HPDE6-E6E7 (cell line): ENCODE measurements around the gene TMPRSS2.
A peak's percentile ranks its signal among the peaks of the same experiment; 100 is the strongest.

Source experiments
- DNase-seq: peaks from one replicate; pipeline ENCODE4 v3.0.0; 2011; ENCODE audit warnings: missing footprints; ENCODE audit errors: extremely low spot score

TMPRSS2 gene

DNA sequence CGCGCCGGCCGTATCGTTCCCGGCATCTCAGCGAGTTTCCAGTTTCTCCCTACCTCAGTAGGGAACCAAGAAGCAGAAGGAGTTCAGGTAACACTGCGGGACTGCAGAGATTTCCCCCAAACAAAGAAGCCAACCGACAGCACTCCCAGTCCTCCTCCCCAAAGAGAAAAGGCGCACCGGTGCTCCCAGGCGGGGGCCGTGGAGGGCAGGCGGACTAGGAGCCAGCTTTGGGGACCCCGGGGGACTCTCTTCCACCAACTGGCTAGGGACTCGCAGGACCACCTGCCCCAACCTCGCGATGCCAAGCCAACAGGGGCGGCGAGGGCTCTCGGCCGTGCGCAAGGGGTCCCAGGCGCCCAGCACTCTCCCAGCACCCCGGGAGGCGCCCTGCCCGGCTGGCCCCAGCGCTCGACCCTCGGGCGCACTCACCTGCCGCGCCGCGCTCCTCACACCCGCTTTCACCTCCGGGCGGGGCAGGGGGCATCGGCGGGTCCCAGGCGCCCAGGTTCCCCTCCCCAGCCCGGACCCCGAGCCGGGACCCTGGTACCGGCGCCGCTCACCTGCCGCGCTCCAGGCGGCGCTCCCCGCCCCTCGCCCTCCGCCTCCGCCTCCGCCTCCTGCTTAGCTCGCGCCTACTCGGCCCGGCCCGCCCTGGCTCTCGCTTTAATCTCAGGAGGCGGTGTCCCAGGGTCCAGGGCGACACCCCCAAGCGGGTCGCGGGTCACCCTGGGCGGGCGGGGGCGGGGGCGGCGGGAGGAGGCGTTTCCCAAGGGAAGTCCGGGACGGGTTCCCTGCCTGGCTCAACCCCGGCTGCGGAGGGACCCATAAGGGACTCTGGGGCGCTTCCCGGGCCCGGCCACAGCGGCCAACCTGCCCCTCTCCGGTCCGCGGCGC lies at the start of gene TMPRSS2:
Gene TMPRSS2 (minus strand): TSS at position 638 of the 894 bp plus-strand sequence. CDS start 10,025 bp downstream, outside the sequence.
- DNase-seq: no peak

DNA sequence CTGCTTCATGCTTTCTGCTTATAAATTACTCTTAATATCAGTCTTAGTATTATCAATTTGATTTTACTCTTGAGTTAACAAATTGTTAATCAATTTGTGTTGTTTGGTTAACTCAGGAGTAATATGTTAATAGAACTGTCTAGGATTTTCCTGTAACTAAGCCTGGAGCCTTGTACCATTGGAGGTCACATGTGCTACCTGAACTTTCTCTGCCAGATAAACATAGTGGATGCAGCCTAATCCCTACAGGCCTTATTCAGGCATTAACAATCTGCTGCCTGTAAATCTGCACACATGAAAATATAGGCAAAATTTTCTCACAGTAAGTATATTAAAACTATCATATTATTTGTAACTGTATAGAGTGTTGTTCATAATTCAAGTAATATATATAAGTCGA lies 47.1 kb upstream of the TMPRSS2 start:
- DNase-seq: no peak

GRCh38 chr21:41552254-41552653 lies 44.3 kb upstream of the TMPRSS2 start:
- no peak for DNase-seq

DNA sequence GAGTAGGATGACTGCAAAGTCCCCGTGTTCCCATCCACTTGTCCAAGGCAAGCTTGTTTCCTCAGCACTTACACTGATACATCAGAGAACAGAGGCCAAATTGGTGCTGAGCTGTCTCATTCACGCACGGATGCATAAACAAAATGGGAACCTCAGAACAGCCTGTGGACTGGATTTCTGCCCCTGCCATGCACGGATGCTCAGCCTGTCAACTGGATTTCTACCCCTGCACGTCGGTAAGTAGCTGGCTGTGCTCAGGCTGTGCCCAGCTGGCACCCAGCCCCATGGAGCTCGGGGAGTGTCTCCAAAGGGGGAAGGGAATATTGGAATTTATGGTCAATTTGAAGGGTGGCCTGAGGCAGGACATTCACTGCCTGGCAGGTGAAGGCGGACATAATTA lies 40.8 kb upstream of the TMPRSS2 start:
- DNase-seq: no peak

DNA sequence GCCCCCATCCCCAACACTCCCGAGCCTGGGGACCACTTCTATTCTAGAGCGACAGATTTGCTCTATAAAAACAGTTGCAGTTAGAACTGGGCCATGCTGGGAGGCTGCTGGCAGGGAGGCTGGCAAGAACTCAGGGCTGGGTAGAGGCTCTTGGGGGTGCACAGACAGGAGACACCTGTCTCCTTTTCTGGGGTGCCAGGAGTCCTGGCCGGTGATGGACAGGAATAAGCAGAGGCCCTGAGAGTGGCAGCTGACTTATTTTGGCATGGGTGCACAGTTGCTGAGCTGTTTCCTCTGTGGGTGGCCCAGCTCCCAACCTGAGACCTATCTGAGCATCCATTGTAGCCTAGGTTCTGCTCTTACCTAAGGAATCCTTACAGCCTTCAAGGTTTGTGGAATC lies 39.2 kb upstream of the TMPRSS2 start:
- DNase-seq: no peak

DNA sequence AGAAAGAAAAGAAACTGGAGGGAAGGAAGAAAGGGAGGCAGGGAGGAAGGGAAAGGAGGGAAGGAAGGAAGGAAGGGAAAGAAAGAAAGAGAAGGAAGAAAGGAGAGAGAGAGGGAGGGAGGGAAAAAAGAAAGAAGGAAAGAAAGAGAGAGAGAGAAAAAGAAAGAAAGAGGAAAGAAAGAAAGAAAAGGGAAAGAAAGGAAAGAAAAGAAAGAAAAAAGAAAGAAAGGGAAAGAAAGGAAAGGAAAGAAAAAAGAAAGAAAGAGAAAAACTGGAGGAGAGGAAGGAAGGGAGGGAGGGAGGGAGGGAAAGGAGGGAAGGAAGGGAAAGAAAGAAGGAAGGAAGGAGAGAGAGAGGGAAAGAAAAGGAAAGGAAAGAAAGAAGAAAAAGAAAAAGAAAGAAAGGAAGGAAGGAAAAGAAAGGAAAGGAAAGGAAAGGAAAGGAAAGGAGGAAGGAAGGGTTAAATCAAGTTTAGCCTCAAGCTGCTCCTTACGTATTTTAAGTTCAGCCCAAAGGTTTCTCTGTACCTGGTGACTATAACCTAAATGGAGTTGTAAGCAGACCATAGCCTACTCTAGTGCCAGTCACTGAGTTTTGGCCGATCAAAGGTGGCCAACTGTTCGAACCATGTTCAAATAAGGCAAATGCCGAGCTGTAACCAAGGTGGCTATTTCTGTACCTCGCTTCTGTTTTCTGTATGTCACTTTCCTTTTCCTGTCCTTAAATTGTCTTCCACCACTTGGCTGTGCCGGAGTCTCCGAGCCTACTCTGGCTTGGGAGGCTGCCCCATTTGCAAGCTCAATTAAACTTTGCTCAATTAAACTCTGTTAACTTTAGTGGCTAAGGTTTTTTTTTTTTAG lies 37.8 kb upstream of the TMPRSS2 start:
- no peak for DNase-seq

DNA sequence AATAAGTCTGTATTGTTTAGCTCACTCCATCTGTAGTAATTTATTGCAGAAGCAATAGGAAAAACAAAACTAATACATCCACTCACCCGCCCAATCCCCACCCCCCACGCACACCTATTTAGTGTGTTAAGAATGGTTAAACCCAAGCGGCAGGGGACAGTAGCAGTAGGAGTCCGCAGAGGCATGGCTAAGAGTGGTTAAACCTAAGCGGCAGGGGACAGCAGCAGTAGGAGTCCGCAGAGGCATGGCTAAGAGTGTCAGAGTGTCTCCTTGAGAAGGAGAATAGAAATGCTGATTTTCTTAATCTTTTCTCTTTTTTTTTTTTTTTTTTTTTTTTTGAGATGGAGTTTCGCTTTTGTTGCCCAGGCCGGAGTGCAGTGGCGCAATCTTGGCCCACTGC lies 34.8 kb upstream of the TMPRSS2 start:
- DNase-seq: no peak

DNA sequence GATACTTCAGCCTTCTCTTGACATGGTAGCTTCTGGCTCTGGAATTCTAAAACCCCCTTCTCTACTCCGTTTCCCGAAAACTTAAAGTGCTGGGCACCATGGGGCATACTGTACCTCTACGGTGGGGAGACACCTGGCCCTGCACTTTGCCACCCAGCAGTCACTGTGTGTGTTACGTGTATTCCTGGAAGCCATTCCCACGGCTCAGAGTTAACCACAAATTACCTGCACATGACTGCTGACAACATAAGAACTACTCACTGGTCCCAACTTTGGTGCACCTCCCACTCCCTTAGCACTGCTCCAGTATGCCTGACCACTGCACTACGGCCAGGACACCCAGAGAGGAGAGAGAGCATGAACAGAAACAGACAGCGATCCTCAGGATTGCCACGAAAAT lies 29.4 kb upstream of the TMPRSS2 start:
- no peak for DNase-seq

DNA sequence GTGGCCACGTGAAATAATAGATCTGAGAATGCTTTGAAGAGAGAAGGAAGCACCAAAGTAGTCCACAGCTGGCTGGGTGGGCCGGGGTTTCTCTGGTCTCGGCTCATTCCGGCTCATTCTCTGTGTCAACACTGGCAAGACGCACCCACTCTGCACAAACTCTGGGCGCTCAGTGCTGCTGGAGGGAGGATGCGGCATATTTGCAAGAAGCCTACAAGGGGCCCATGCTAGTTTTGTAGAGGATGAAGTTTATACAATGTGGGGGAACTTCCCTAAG lies 28.8 kb upstream of the TMPRSS2 start:
- no peak for DNase-seq

- DNase-seq: peak; percentile 85
Observed at GRCh38 chr21:41536076-41536826, 28.3 kb upstream of the TMPRSS2 start.

DNA sequence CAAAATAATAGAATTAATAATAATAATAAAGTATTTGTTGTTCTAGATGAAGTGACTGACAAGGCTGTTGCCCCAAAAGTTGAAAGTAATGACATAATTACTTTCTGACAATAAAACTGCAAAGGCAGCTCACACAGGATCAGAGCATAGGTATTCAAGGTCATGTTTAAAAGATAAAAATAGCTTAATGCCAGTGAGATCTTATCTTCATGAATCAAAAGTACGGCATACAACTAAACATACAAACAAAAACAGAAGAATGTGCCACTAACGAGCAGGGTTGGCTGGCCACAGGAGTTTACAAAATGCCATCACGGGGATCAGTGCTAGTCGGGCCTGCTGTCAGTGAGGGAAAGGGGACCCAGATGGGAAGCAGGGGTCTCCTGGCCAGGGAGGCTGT lies 22.4 kb upstream of the TMPRSS2 start:
- DNase-seq: no peak

DNA sequence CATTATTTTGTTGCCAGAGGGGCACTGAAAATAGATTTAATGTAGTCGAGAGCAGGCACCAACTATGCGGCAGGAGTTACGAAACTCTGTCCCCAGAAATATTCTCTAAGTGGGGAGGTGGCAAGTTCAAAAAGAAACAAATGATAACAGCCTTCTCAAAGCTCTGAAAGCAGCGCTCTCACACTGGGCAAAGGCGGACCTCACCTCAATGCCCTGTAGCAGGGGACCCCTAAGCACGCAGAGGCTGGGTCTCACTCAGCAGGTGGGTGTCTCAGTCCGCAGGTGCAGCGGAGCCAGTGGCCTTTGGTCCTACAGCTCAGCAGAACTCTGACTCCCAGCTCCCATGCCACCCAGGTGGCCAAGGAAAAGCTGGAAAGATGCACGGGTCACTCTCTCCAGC lies 21.8 kb upstream of the TMPRSS2 start:
- no peak for DNase-seq

DNA sequence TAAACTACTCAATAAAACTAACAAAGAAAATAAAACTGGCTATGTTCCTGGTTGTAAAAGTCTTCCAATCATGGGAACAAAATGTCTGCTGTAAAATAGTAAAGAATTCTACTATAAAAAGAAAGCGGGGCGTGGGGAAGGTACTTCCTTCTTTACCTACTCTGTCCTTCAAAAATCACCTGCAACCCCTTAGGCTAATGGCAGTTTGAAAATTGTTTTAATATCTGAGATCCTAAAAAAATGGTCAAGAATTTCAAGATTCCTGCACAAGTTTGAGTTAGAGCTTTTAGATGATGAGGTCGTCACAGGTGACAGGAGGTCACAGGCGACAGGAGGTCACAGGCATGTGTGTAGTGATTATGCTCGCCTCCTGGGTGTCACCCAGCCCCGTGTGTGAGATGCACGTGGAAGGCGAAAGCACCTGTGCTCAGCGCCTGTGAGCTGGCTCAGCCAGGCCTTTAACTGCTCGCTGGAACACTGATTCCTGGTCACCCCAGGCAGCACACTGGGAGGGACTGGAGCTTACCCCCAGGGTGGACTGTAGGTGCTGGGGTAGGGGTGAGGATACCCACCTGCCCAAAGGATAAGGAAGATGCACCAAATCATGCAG lies 18.6 kb upstream of the TMPRSS2 start:
- no peak for DNase-seq

DNA sequence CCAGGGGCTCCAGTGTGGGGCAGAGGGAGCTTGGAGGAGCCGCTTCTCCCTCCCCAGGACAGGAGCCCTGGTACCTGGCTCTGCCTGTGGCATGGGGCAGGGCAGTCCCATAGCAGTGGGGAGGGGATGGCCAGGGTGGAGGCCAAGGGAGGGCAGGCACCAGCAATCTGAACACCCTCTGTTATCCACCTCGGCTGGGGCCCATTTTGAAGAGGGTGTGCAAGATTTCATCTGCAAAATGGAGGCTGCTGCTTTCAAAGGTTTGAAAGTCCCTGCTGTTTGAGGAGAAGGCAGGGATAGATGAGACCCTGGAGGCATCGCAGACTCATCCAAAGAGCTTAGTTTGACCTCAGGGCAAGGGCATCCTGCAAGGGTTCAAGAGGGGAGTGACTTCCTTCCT lies 15.2 kb upstream of the TMPRSS2 start:
- no peak for DNase-seq

DNA sequence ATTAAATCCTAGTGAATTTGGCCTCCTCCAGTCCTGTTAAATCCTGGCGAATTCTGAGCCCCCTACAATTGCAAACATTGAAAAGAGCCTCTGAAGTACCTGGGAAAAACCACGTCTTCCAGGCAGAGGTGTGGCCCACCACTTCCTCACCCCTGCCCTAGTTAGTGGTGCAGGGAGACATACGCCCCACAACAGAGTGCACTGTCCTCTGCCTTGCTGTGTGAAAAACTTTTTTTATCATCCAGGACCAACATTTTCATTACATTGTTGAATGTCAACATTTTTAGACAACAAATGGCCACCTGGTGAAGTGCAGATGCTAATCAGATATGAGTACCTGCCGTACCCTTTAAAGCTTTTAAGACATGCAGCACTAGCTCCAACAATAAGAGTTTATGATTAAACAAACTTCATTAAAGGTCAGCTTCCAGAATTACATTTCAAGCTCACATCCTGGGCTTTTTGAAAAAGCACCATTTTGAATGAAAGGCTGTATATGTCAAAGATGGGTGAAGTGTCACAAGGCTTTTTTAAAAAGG lies 13.6 kb upstream of the TMPRSS2 start:
- DNase-seq: no peak

- no peak for DNase-seq
Observed at GRCh38 chr21:41520560-41521442, 12.8 kb upstream of the TMPRSS2 start.

- no peak for DNase-seq
Observed at GRCh38 chr21:41519806-41520559, 12.0 kb upstream of the TMPRSS2 start.

GRCh38 chr21:41518757-41519156 lies 10.8 kb upstream of the TMPRSS2 start:
- no peak for DNase-seq

- DNase-seq: no peak
Observed at GRCh38 chr21:41511858-41512257, 3.9 kb upstream of the TMPRSS2 start.

- no peak for DNase-seq
Observed at GRCh38 chr21:41510500-41510899, 2.5 kb upstream of the TMPRSS2 start.
